GM12891 (cell line): ENCODE data around the gene TSPOAP1.

Source experiments
- POLR2A ChIP-seq: IDR thresholded peaks from 2 replicates; pipeline ENCODE4 v1.6.1; 2011; ENCODE audit warnings: low read depth, low read length, control low read depth
- POU2F2 ChIP-seq: IDR thresholded peaks from 2 replicates; pipeline ENCODE4 v1.6.1; 2011; ENCODE audit warnings: low read depth, mild to moderate bottlenecking, control low read depth, low read length, moderate library complexity

DNA sequence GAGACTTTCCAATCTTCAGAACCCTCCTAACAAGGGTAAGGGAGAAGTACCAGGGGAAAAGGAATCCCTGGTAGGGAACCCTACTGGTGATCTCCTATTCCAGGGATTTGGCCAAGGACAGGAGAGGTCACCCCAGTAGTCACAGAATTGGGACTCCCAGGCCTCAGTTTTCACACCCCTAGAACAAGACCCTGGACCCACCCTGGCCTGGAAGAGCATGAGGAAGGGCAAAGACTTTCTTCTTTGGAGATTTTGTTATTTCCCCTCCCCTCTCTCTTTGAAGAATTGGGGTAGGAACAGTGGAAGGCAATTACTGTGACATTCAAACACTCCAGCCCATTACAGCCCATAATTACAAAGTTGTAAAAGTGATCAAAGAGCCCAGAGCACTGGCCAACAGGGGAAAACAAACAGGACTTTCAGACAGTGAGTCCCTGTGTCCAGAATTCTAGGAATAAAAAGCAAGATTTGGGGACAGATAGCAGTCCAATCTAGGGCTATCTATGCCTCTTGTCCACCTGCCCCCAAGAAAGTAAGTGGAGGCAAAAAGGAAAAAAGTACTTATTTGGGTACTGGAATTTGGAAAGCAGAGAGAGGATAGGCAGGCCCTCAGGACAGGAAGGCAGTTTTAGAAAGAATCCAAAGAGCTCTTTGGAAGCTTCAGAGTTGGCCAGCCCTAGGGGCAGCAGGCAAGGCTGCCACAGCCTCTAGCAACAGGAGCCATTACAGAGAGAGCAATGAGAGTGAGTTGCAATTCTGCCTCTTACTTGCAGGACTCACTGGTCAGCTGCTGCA is 36.8 kb upstream of the TSPOAP1 start:
- TF ChIP-seq POLR2A (no peak), POU2F2 (no peak)
